BLaER1 (cell line): Measurements from ENCODE around the gene FBXO21.

Experiments
- H3K27ac ChIP-seq: shearing (Covaris generic); formaldehyde crosslinking; 2 replicates; pipeline ENCODE4 v1.8.1; 2022
- H3K27me3 ChIP-seq: shearing (Covaris generic); formaldehyde crosslinking; 2 replicates; pipeline ENCODE4 v1.8.1; 2022
- H3K36me3 ChIP-seq: shearing (Covaris generic); formaldehyde crosslinking; 2 replicates; pipeline ENCODE4 v1.8.1; 2022
- H3K4me1 ChIP-seq: shearing (Covaris generic); formaldehyde crosslinking; 2 replicates; pipeline ENCODE4 v1.8.1; 2022
- H3K4me2 ChIP-seq: shearing (Covaris generic); formaldehyde crosslinking; 2 replicates; pipeline ENCODE4 v1.8.1; 2022
- H3K4me3 ChIP-seq: shearing (Covaris generic); formaldehyde crosslinking; 2 replicates; pipeline ENCODE4 v1.8.1; 2022
- H3K9ac ChIP-seq: shearing (Covaris generic); formaldehyde crosslinking; 2 replicates; pipeline ENCODE4 v1.8.1; 2022
- H3K9me3 ChIP-seq: shearing (Covaris generic); formaldehyde crosslinking; 2 replicates; pipeline ENCODE4 v1.8.1; 2022
- H4K20me1 ChIP-seq: shearing (Covaris generic); formaldehyde crosslinking; 2 replicates; pipeline ENCODE4 v1.8.1; 2022
- Cebpa-rat ChIP-seq: shearing (Covaris generic); IDR thresholded peaks from 2 replicates; pipeline ENCODE4 v1.8.1; 2022

Gene FBXO21

GRCh38 chr12:117218149-117218548, 27.9 kb upstream of the FBXO21 start:
- no peaks in the 10 kb centered on the region for H3K4me1 ChIP-seq
- H3K36me3 ChIP-seq: no peaks in the 10 kb centered on the region
- H3K27ac ChIP-seq: no peak overlapping the region
- H3K9ac ChIP-seq: no peak overlapping the region
- no peaks in the 10 kb centered on the region for H3K27me3 ChIP-seq
- no peaks in the 10 kb centered on the region for H4K20me1 ChIP-seq
- TF ChIP-seq Cebpa-rat: no peak
- H3K4me3 ChIP-seq: no peak overlapping the region
- H3K9me3 ChIP-seq: no peaks in the 10 kb centered on the region
- H3K4me2 ChIP-seq: no peak overlapping the region

GRCh38 chr12:117216686-117217085, 26.4 kb upstream of the FBXO21 start:
- Histone ChIP-seq H3K9me3 (no peaks in the 10 kb centered on the region), H3K27me3 (no peaks in the 10 kb centered on the region), H3K4me2 (no peak overlapping the region), H3K4me1 (no peaks in the 10 kb centered on the region), H3K27ac (no peak overlapping the region), H3K9ac (no peak overlapping the region), H3K36me3 (no peaks in the 10 kb centered on the region), H3K4me3 (no peak overlapping the region), H4K20me1 (no peaks in the 10 kb centered on the region)
- TF ChIP-seq Cebpa-rat: no peak

- Histone ChIP-seq H3K9ac (no peak overlapping the region), H3K36me3 (no peaks in the 10 kb centered on the region), H3K9me3 (no peaks in the 10 kb centered on the region), H3K27me3 (no peaks in the 10 kb centered on the region), H3K4me3 (no peak overlapping the region), H3K4me2 (no peak overlapping the region), H3K27ac (no peak overlapping the region), H3K4me1 (no peaks in the 10 kb centered on the region), H4K20me1 (no peaks in the 10 kb centered on the region)
- TF ChIP-seq Cebpa-rat: no peak
These were observed 24.5 kb upstream of the FBXO21 start for GRCh38 chr12:117214797-117215196.

GRCh38 chr12:117213295-117213808, 23.1 kb upstream of the FBXO21 start:
- no peaks in the 10 kb centered on the region for H3K9me3 ChIP-seq
- no peak overlapping the region for H3K9ac ChIP-seq
- no peaks in the 10 kb centered on the region for H3K27me3 ChIP-seq
- H3K36me3 ChIP-seq: no peaks in the 10 kb centered on the region
- H3K4me1 ChIP-seq: no peaks in the 10 kb centered on the region
- no peak overlapping the region for H3K4me2 ChIP-seq
- H4K20me1 ChIP-seq: no peaks in the 10 kb centered on the region
- no peak for TF ChIP-seq Cebpa-rat
- H3K27ac ChIP-seq: no peak overlapping the region
- H3K4me3 ChIP-seq: no peak overlapping the region

GRCh38 chr12:117212563-117213190, 22.4 kb upstream of the FBXO21 start:
- no peak for TF ChIP-seq Cebpa-rat
- no peak overlapping the region for H3K27ac ChIP-seq
- H3K9me3 ChIP-seq: no peaks in the 10 kb centered on the region
- H3K4me2 ChIP-seq: no peak overlapping the region
- no peak overlapping the region for H3K9ac ChIP-seq
- H3K4me3 ChIP-seq: no peak overlapping the region
- H3K36me3 ChIP-seq: no peaks in the 10 kb centered on the region
- H4K20me1 ChIP-seq: no peaks in the 10 kb centered on the region
- no peaks in the 10 kb centered on the region for H3K4me1 ChIP-seq
- H3K27me3 ChIP-seq: no peaks in the 10 kb centered on the region

GRCh38 chr12:117210266-117210918, 20.1 kb upstream of the FBXO21 start:
- Histone ChIP-seq H3K27ac (no peak overlapping the region), H3K4me2 (no peak overlapping the region), H3K9me3 (no peaks in the 10 kb centered on the region), H3K36me3 (no peaks in the 10 kb centered on the region), H3K4me3 (no peak overlapping the region), H3K4me1 (no peaks in the 10 kb centered on the region), H4K20me1 (no peaks in the 10 kb centered on the region), H3K9ac (no peak overlapping the region), H3K27me3 (no peaks in the 10 kb centered on the region)
- no peak for TF ChIP-seq Cebpa-rat

- no peak overlapping the region for H3K4me2 ChIP-seq
- no peak overlapping the region for H3K27ac ChIP-seq
- H3K4me3 ChIP-seq: no peak overlapping the region
- H3K9ac ChIP-seq: no peak overlapping the region
- no peaks in the 10 kb centered on the region for H3K27me3 ChIP-seq
- no peaks in the 10 kb centered on the region for H3K9me3 ChIP-seq
- no peaks in the 10 kb centered on the region for H3K4me1 ChIP-seq
- no peaks in the 10 kb centered on the region for H3K36me3 ChIP-seq
- H4K20me1 ChIP-seq: no peaks in the 10 kb centered on the region
- TF ChIP-seq Cebpa-rat: no peak
These were observed 19.4 kb upstream of the FBXO21 start for GRCh38 chr12:117209626-117210025.

- H3K36me3 ChIP-seq: no peaks in the 10 kb centered on the region
- no peaks in the 10 kb centered on the region for H3K27me3 ChIP-seq
- H3K9me3 ChIP-seq: no peaks in the 10 kb centered on the region
- H3K9ac ChIP-seq: no peak overlapping the region
- no peak overlapping the region for H3K27ac ChIP-seq
- TF ChIP-seq Cebpa-rat: no peak
- no peaks in the 10 kb centered on the region for H3K4me1 ChIP-seq
- H4K20me1 ChIP-seq: no peaks in the 10 kb centered on the region
- H3K4me3 ChIP-seq: no peak overlapping the region
- H3K4me2 ChIP-seq: no peak overlapping the region
These were observed 18.7 kb upstream of the FBXO21 start for GRCh38 chr12:117208811-117209455.

GRCh38 chr12:117208206-117208605, 17.9 kb upstream of the FBXO21 start:
- Histone ChIP-seq H3K36me3 (no peaks in the 10 kb centered on the region), H3K4me2 (no peak overlapping the region), H3K27ac (no peak overlapping the region), H3K9ac (no peak overlapping the region), H3K4me3 (no peak overlapping the region), H3K27me3 (no peaks in the 10 kb centered on the region), H4K20me1 (no peaks in the 10 kb centered on the region), H3K4me1 (0 out of 2 replicates have a peak, but pooled peaks cover under 1% of the 10 kb centered on the region), H3K9me3 (no peaks in the 10 kb centered on the region)
- TF ChIP-seq Cebpa-rat: no peak

- no peaks in the 10 kb centered on the region for H3K27me3 ChIP-seq
- TF ChIP-seq Cebpa-rat: no peak
- H3K9ac ChIP-seq: no peak overlapping the region
- no peaks in the 10 kb centered on the region for H3K36me3 ChIP-seq
- no peak overlapping the region for H3K27ac ChIP-seq
- no peak overlapping the region for H3K4me3 ChIP-seq
- H3K4me1 ChIP-seq: peaks cover 5% of the 10 kb centered on the region
- no peaks in the 10 kb centered on the region for H4K20me1 ChIP-seq
- no peaks in the 10 kb centered on the region for H3K9me3 ChIP-seq
- H3K4me2 ChIP-seq: no peak overlapping the region
These were observed 17.4 kb upstream of the FBXO21 start for GRCh38 chr12:117207675-117208074.
